G401 (cell line): ENCODE results near the gene DDX28. TPM values are rescaled to one million over a fixed set of nuclear protein-coding genes. Genes with fewer than 3 reads are reported as not detected.
"Not testable (repeated sequence)": the region's sequence is repeated elsewhere in the genome, so short reads cannot be mapped to it uniquely, and the experiment has no call there.

Experiments
- DNase-seq: peaks from one replicate; pipeline ENCODE4 v3.0.0-alpha.2; 2015; ENCODE audit warnings: low spot score
- in situ Hi-C: cut with HindIII; loops from 2 replicates; pipeline ENCODE4 v1.10.0; 2016; ENCODE audit warnings: low sequenced_read_pairs, mixed read lengths
- total RNA-seq: library from RNA; depleted of rRNA; stranded (reverse); fragments of >200 nt; shearing (Covaris generic); gene quantifications from 2 replicates; pipeline ENCODE4 v1.2.3, GENCODE V29; 2014

DDX28 gene
- total RNA-seq, 1 experiment from 2014 or later = 49.0 TPM

- in situ Hi-C loops = not testable (repeated sequence)
Measured at GRCh38 chr16:67998779-67999688, 24.0 kb downstream of the DDX28 start, which contains the start of gene DPEP2. Gene DPEP2, minus strand, starts transcription at chr16:67999484. Its CDS starts 6,272 bp downstream, at chr16:67993212.

GRCh38 chr16:67998231-67998778 is 24.7 kb downstream of the DDX28 start:
- in situ Hi-C loops, DNase-seq: not testable (repeated sequence)

More at GRCh38 chr16:67998779-67999688, 24.0 kb downstream of the DDX28 start, which contains the start of gene DPEP2:
- DNase-seq = not testable (repeated sequence)

DNA sequence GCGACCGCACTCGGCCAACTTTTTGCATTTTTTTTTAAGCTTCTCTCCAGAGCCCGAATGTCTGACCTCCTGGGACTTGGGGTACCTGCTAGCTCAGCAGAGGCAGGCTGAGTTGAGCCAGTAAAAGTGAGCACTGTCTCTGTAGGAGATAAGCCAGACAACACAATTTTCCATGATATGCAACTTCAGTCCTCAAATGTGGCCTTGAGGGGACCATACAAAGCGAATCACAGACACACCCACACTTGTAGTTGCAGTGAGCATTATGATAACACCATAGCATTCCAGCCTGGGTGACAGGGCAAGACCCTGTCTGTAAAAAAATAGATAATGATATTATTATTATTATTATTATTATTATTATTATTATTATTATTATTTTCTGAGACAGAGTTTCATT is 26.4 kb downstream of the DDX28 start:
- in situ Hi-C loops = no loop called here
- DNase-seq = no peak

GRCh38 chr16:67995423-67995822 is 27.6 kb downstream of the DDX28 start:
- no peak for DNase-seq
- in situ Hi-C loops = no loop called here

GRCh38 chr16:67994040-67994408 is 29.0 kb downstream of the DDX28 start:
- DNase-seq, in situ Hi-C loops: not testable (repeated sequence)

GRCh38 chr16:67993207-67994039 is 29.6 kb downstream of the DDX28 start:
- DNase-seq = peak; percentile 50
- in situ Hi-C loops = no loop called here

GRCh38 chr16:67992661-67993206 is 30.3 kb downstream of the DDX28 start:
- in situ Hi-C loops = no loop called here
- DNase-seq = no peak

DNA sequence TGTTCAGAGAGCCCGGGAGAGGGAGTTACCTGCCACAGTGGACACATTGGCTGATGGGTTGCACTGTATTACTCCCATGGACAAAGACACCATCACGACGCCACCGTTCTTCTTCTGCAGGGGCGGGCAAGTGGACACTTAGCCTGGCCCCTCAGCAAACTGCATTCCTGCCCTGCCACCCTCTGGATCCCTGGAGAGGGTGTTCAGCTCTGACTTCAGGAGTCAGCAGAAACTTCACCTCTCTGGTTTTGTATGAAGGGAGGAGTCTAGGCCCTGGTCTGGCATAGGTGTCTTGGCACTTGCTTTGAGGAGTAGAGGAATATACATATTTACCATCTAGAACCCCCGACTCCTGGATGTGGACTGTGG is 33.0 kb downstream of the DDX28 start:
- in situ Hi-C loops = no loop called here
- no peak for DNase-seq

DNA sequence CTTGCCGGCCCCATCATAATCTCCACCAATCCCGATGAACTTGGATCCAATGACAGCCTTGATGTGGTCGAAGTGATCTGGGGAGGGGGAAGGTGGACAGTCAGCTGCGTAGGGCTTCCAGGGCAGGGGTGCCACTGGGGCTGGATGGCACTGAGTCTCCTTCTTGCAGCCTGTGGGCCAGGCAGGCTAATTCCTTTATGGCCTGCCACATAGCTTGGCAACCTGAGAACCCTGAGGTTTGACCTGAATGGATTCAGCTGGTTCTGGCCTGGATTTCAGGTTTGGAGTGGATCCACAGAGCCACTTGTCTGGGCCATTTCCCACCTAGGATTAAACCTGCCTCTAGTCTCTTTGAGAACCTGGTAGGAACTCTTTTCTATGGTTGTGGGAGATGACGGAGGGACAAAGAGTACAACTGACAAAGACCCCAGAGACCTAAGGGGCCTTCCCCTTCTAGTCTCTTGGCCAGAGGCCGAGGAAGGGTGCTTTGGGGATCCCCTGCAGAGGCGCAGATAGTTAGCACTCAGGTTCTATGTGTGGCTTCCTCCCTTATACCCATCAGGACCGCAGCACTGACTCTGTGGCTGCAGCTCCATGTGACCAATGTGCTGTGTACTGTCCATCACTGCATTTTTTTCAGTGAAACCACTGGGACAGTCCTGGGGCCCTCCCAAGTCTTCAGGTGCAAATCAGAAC is 33.6 kb downstream of the DDX28 start:
- DNase-seq = no peak
- in situ Hi-C loops = no loop called here

DNA sequence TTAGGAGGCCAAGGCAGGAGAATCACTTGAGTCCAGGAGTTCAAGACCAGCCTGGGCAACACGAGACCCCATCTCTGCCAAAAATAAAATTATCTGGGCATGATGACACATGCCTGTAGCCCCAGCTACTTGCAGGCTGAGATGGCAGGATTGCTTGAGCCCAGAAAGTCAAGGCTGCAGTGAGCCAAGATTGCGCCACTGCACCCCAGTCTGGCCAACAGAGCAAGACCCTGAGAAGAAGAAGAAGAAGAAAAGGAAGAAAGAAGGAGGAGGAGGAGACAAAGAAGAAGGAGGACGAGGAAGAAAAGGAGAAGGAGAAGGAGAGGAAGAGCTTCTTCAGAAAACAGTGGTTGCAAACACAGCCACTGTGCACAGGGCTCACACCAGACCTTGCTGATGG is 34.4 kb downstream of the DDX28 start:
- in situ Hi-C loops = no loop called here
- DNase-seq = no peak

- in situ Hi-C loops = no loop called here
- DNase-seq = peak; percentile 27
Measured at GRCh38 chr16:67987460-67988160, 35.4 kb downstream of the DDX28 start.

- DNase-seq = no peak
- in situ Hi-C loops = no loop called here
Measured at GRCh38 chr16:67986949-67987348, 36.1 kb downstream of the DDX28 start.

DNA sequence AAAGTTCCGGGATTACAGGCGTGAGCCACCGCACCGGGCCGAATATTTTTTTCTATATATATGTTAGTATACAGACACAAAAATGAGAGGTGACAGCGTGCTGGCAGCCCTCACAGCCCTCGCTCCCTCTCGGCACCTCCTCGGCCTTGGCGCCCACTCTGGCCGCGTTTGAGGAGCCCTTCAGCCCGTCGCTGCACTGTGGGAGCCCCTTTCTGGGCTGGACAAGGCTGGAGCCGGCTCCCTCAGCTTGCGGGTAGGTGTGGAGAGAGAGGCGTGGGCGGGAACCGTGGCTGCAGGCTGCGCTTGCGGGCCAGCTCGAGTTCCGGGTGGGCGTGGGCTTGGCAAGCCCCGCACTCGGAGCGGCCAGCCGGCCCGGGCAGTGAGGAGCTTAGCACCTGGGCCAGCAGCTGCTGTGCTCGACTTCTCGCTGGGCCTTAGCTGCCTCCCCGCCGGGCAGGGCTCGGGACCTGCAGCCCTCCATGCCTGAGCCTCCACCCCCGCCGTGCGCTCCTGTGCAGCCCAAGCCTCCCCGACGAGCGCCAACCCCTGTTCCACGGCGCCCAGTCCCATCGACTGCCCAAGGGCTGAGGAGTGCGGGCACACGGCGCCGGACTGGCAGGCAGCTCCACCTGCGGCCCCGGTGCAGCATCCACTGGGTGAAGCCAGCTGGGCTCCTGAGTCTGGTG is 40.9 kb downstream of the DDX28 start:
- no peak for DNase-seq

DNA sequence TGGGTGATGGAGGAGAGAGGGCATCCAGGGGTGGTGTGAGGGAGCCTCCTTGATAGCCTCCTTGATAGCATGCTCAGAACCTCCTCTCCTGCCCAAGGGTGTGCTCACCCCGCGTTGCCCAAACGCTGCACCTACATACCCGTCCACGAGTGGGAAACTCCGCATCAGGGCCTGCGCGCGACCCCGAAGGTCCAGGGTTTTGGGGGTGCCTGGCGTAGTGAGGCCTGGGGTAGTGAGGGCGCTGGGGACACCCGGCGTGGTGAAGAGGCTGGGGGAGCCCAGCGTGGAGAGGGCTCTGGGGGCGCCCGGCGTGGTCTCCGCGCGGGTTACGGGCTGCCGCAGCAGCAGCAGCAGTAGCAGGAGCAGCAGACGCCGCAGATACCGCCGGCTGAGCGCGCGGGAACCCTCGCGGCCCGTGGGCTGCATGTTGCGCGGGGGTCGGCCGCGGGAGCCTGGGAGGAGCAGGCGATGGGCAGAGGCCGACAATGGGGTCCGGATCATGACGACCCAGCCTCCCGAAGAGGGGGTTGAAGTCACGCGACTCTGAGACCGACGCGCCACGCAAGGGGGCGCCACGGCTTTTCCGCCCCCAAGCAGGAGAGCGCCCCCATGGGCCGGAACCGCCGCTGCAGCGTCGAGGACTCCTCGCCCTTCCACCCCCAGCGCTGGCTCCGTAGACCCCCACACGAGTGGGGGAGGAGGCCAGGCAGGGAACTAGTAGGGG is 42.9 kb downstream of the DDX28 start, which contains the start of gene DPEP3:
Gene DPEP3 (minus strand): TSS at position 545 of the 724 bp plus-strand sequence. CDS start 119 bp downstream, at position 426.
- in situ Hi-C loops = no loop called here

More for the DNA sequence above, 40.9 kb downstream of the DDX28 start:
- in situ Hi-C loops = no loop called here

DNA sequence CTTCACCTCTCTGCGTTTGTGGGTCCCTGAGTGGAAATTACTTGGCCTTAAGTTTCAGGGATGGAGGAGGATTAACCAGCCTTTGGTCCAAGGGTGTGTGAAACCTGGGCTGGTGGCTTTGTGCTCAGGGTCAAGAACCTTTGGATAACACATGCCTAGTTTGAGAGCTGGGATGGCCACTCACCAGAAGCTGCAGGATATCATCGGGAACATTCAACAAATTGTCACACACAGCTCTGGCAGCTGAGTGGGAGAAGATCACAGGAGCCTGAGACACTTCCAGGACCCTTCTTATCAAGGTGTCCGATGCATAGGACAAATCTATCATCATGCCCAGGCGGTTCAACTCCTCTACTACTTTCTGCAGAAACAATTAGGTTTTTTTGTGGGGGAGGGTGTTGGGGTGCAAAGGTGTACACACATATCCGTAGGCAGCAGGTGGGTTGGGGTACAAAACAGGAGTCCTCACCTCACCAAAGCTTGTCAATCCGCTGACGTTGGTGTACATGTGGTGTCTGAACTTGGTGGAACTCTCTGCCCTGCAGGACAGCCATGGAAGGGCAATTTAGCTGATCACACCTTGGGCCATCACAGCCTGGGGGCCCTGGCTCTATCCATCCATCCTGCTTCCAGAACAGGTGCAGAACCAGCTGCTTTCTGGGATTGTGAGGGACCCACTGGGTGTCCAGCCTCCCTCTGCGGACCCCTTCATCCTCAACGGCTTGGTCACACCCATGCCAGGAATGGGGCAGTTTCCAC is 45.4 kb downstream of the DDX28 start:
- in situ Hi-C loops = no loop called here

More for the DNA sequence above, 42.9 kb downstream of the DDX28 start, which contains the start of gene DPEP3:
- DNase-seq = no peak

GRCh38 chr16:67977005-67977404 is 46.0 kb downstream of the DDX28 start:
- no peak for DNase-seq
- in situ Hi-C loops = no loop called here

More for the DNA sequence above, 45.4 kb downstream of the DDX28 start:
- no peak for DNase-seq
